ENCODE results near the gene PTPRJ. TPM values are rescaled to one million over a fixed set of nuclear protein-coding genes. Genes with fewer than 3 reads are reported as not detected.
A peak's percentile ranks its signal among the peaks of the same experiment; 100 is the strongest.

The PTPRJ gene
- total RNA-seq, 1 donor from 2014 or later, result 34.9 TPM

DNA sequence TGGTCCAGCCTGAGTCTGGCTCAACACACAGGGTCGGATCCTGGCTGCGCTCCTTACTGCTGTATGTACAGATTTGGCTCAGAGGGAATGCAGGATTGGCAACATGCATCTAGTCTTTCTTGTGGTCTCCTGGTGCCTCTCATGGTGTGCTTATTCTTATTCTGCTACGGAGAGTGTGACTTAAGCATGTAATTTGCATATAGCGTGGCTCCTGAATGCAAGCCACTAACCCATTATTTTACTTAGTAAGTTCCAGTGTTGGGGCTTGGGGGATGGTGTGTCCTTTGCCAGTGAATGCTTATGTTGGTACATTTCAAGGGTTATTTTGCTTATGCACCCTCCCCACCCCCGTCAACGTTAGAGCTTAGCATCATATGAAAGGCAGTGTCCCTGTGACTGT, 51.2 kb downstream of the PTPRJ start:
- no peak for ATAC-seq
- intact Hi-C loops (cut with DNase I), result no loop called here
- Histone ChIP-seq H3K4me1 (peaks cover 47% of the 10 kb centered on the region), H3K27me3 (no peaks in the 10 kb centered on the region), H3K36me3 (no peaks in the 10 kb centered on the region), H3K4me3 (no peak overlapping the region), H3K9me3 (no peaks in the 10 kb centered on the region), H3K27ac (no peak overlapping the region)
- TF ChIP-seq, protein P1, sequence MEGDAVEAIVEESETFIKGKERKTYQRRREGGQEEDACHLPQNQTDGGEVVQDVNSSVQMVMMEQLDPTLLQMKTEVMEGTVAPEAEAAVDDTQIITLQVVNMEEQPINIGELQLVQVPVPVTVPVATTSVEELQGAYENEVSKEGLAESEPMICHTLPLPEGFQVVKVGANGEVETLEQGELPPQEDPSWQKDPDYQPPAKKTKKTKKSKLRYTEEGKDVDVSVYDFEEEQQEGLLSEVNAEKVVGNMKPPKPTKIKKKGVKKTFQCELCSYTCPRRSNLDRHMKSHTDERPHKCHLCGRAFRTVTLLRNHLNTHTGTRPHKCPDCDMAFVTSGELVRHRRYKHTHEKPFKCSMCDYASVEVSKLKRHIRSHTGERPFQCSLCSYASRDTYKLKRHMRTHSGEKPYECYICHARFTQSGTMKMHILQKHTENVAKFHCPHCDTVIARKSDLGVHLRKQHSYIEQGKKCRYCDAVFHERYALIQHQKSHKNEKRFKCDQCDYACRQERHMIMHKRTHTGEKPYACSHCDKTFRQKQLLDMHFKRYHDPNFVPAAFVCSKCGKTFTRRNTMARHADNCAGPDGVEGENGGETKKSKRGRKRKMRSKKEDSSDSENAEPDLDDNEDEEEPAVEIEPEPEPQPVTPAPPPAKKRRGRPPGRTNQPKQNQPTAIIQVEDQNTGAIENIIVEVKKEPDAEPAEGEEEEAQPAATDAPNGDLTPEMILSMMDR (IDR thresholded peaks at IDR 0.05), result no peak
- no peak for DNase-seq

DNA sequence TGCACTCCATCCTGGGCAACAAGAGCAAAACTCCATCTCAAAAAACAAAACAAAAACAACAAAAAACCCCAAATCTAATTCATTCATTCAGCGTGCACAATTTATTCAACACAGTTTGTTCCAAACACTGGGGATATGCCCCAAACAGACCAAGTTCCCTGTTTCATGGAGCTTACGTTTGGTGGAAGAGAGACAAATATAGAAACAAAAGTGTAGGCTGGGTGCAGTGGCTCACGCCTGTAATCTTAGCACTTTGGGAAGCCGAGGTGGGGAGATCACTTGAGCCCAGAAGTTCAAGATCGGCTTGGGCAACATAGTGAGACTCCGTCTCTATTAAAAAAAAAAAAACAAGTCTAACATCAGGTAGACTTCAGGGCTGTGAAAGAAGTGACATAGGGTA, 52.4 kb downstream of the PTPRJ start:
- DNase-seq (no peak), ATAC-seq (no peak)
- intact Hi-C loops (cut with DNase I), result no loop called here
- Histone ChIP-seq H3K27ac (peak overlapping the region; percentile 47), H3K9me3 (no peaks in the 10 kb centered on the region), H3K4me1 (peaks cover 47% of the 10 kb centered on the region), H3K4me3 (no peak overlapping the region), H3K36me3 (no peaks in the 10 kb centered on the region), H3K27me3 (no peaks in the 10 kb centered on the region)
- TF ChIP-seq, protein P1 (IDR thresholded peaks at IDR 0.05), result no peak

DNA sequence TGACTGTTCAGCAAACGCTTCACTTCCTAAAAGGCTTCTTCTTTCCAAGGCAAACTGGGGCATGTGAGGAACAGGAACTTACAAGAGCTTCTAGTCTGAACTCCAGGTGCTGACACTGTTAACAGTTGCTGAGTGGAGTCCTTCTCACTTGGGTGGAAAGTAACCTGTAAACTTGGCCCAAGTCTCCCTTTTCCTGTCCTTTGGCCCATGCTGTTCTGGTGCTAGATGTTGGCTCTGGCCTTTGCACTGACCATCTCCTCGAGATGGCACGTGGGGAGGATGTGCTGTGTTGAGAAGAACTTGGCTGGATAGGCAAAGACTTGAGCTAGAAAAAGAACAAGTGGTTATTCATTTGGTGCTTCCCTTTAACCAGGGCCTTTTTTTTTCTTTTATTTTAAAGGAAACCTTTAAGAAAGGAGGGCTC, 53.6 kb downstream of the PTPRJ start:
- Histone ChIP-seq H3K36me3 (no peaks in the 10 kb centered on the region), H3K9me3 (no peaks in the 10 kb centered on the region), H3K4me3 (no peak overlapping the region), H3K27ac (no peak overlapping the region), H3K4me1 (peaks cover 43% of the 10 kb centered on the region), H3K27me3 (no peaks in the 10 kb centered on the region)
- ATAC-seq, result peak; percentile 49
- no peak for DNase-seq
- intact Hi-C loops (cut with DNase I), result no loop called here
- TF ChIP-seq, protein P1 (IDR thresholded peaks at IDR 0.05), result no peak

DNA sequence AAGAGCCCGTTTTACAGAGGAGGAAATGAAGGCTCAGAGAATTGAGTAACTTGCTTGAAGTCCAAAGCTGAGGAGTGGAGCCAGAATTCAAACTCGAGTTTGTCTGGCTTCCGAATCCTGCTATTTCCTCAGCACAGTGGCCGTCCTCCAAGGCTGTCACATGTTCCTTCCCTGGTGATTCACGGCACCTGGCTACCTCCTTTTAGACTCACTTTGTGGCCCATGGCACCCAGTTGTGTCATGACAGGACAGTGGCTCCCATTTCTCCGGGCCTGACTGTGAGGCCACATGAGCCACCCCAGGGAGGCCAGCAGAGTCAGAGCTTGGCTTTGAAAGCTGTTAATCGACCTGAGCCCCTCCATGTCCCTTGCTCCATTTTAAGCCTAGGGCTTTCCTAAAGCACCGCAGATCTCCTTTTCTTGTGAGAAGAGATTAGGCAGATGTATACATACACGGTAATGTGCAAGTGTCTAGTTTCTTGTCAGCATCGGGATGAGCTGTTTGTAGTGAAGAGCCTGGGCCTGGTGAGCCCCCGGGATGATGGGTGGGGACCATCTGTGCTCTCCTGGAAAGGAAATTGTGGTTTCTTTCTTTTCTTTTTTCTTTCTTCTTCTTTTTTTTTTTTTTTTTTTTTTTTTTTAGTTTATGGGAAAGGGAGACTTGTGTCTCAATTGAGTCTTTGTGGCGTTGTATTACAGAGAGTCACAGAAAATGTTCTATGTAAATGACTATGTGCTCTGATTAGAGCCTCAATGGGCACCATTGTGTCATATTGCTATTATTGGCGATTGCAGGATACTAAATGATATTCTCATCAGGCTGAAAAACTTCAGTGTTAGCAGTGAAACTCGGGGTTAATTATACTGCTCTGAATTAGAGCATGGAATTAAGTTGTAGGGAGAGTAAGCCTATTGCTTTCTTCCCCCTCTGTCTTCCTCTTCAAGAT, 54.8 kb downstream of the PTPRJ start:
- Histone ChIP-seq H3K27me3 (no peaks in the 10 kb centered on the region), H3K27ac (no peak overlapping the region), H3K4me1 (peaks cover 32% of the 10 kb centered on the region), H3K4me3 (no peak overlapping the region), H3K9me3 (no peaks in the 10 kb centered on the region), H3K36me3 (no peaks in the 10 kb centered on the region)
- DNase-seq (no peak), ATAC-seq (no peak)
- TF ChIP-seq, protein P1 (IDR thresholded peaks at IDR 0.05), result no peak
- intact Hi-C loops (cut with DNase I), result no loop called here

DNA sequence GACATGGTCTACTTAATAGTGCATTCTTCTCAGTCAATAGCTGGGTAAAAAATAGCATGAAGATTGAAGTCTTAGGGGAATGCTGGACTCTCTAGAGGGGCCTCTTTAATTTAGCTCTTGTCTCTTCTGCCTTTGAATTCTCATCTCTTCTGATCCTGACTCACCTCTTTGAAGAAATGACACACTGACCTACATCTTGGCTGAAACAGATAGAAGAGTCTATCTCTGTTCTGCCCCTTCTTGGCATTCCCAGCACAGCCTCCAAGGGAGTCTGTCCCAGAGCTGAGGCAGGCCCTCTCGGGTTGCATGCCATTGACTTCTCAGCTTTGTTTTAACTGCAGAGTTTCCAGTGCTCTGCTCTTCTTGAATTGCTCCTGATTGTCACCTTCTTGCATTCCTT, 55.7 kb downstream of the PTPRJ start:
- DNase-seq, result no peak
- no peak overlapping the region for H3K27ac ChIP-seq
- TF ChIP-seq, protein P1 (IDR thresholded peaks at IDR 0.05), result no peak
- intact Hi-C loops (cut with DNase I), result no loop called here
- no peaks in the 10 kb centered on the region for H3K27me3 ChIP-seq
- H3K4me1 ChIP-seq, result peaks cover 25% of the 10 kb centered on the region
- H3K36me3 ChIP-seq, result no peaks in the 10 kb centered on the region
- H3K4me3 ChIP-seq, result no peak overlapping the region
- no peaks in the 10 kb centered on the region for H3K9me3 ChIP-seq
- no peak for ATAC-seq
